Putamen (tissue), 1 donor: ENCODE measurements around the gene STRA6.
A peak's percentile ranks its signal among the peaks of the same experiment; 100 is the strongest.
"Not testable (repeated sequence)": the region's sequence is repeated elsewhere in the genome, so short reads cannot be mapped to it uniquely, and the experiment has no call there.

Experiments
- DNase-seq: peaks from one replicate; pipeline ENCODE4 v3.0.0-alpha.2; 2016; ENCODE audit warnings: low spot score

The STRA6 gene

GRCh38 chr15:74160390-74160789, 42.2 kb downstream of the STRA6 start:
- DNase-seq, result not testable (repeated sequence)

- DNase-seq, result no peak
Observed at GRCh38 chr15:74159773-74160172, 42.8 kb downstream of the STRA6 start.

GRCh38 chr15:74158855-74159650, 43.5 kb downstream of the STRA6 start:
- DNase-seq, result peak; percentile 59

GRCh38 chr15:74157868-74158827, 44.4 kb downstream of the STRA6 start:
- peak; percentile 78 for DNase-seq

- peak; percentile 77 for DNase-seq
Observed at GRCh38 chr15:74156678-74157411, 45.7 kb downstream of the STRA6 start.

GRCh38 chr15:74155766-74156417, 46.7 kb downstream of the STRA6 start:
- no peak for DNase-seq

- DNase-seq, result no peak
Observed at GRCh38 chr15:74147051-74147450, 55.5 kb downstream of the STRA6 start.

GRCh38 chr15:74146277-74146800, 56.2 kb downstream of the STRA6 start:
- DNase-seq, result no peak

GRCh38 chr15:74144153-74144775, 58.3 kb downstream of the STRA6 start:
- DNase-seq, result no peak

GRCh38 chr15:74141591-74141990, 61.0 kb downstream of the STRA6 start:
- no peak for DNase-seq

- no peak for DNase-seq
Observed at GRCh38 chr15:74138642-74139041, 63.9 kb downstream of the STRA6 start.

- no peak for DNase-seq
Observed at GRCh38 chr15:74137537-74137894, 65.1 kb downstream of the STRA6 start.

GRCh38 chr15:74136814-74137536, 65.6 kb downstream of the STRA6 start:
- DNase-seq, result no peak

GRCh38 chr15:74136540-74136813, 66.1 kb downstream of the STRA6 start:
- no peak for DNase-seq

GRCh38 chr15:74135041-74135565, 67.5 kb downstream of the STRA6 start:
- DNase-seq, result no peak

- DNase-seq, result no peak
Observed at GRCh38 chr15:74134387-74135027, 68.1 kb downstream of the STRA6 start.

GRCh38 chr15:74133694-74134386, 68.7 kb downstream of the STRA6 start:
- DNase-seq, result no peak

- DNase-seq, result no peak
Observed at GRCh38 chr15:74132681-74133651, 69.6 kb downstream of the STRA6 start.
